ENCODE results near the gene ENKUR.

ENKUR gene

GRCh38 chr10:24953675-24954074 is 62.3 kb downstream of the ENKUR start:
- no peak for TF ChIP-seq CTCF (IDR thresholded peaks at IDR 0.05; ENCODE audit: low read depth, low read length)
- in situ Hi-C loops (cut with HindIII; ENCODE audit: low sequenced_read_pairs), result no loop called here
- no peak overlapping the region for H3K4me3 ChIP-seq (ENCODE audit: low read depth, low read length)
- DNase-seq (ENCODE audit: low read depth, low spot score), result no peak

- in situ Hi-C loops (cut with HindIII; ENCODE audit: low sequenced_read_pairs), result no loop called here
- peak overlapping the region; percentile 47 for H3K4me3 ChIP-seq (ENCODE audit: low read depth, low read length)
- DNase-seq (ENCODE audit: low read depth, low spot score), result no peak
- peak; percentile 27 for TF ChIP-seq CTCF (IDR thresholded peaks at IDR 0.05; ENCODE audit: low read depth, low read length)
Measured at GRCh38 chr10:24952707-24953645, 63.0 kb downstream of the ENKUR start.

- in situ Hi-C loops (cut with HindIII; ENCODE audit: low sequenced_read_pairs), result no loop called here
- peak within 1 kb of the TSS; percentile 47 for H3K4me3 ChIP-seq (ENCODE audit: low read depth, low read length)
- DNase-seq (ENCODE audit: low read depth, low spot score), result no peak
- peak; percentile 33 for TF ChIP-seq CTCF (IDR thresholded peaks at IDR 0.05; ENCODE audit: low read depth, low read length)
Measured at GRCh38 chr10:24952143-24952706, 63.7 kb downstream of the ENKUR start, which contains the start of gene PRTFDC1. PRTFDC1 (minus strand) TSS chr10:24952606; CDS start chr10:24952575, 31 bp downstream.

- in situ Hi-C loops (cut with HindIII; ENCODE audit: low sequenced_read_pairs), result no loop called here
- H3K4me3 ChIP-seq (ENCODE audit: low read depth, low read length), result peak overlapping the region; percentile 47
- no peak for DNase-seq (ENCODE audit: low read depth, low spot score)
- no peak for TF ChIP-seq CTCF (IDR thresholded peaks at IDR 0.05; ENCODE audit: low read depth, low read length)
Measured at GRCh38 chr10:24951201-24952142, 64.5 kb downstream of the ENKUR start.

GRCh38 chr10:24950439-24950838 is 65.5 kb downstream of the ENKUR start:
- no peak for TF ChIP-seq CTCF (IDR thresholded peaks at IDR 0.05; ENCODE audit: low read depth, low read length)
- no peak for DNase-seq (ENCODE audit: low read depth, low spot score)
- in situ Hi-C loops (cut with HindIII; ENCODE audit: low sequenced_read_pairs), result no loop called here

GRCh38 chr10:24949616-24950015 is 66.3 kb downstream of the ENKUR start:
- no peak for DNase-seq (ENCODE audit: low read depth, low spot score)
- no peak for TF ChIP-seq CTCF (IDR thresholded peaks at IDR 0.05; ENCODE audit: low read depth, low read length)
- no peak overlapping the region for H3K4me3 ChIP-seq (ENCODE audit: low read depth, low read length)
- in situ Hi-C loops (cut with HindIII; ENCODE audit: low sequenced_read_pairs), result no loop called here

More at GRCh38 chr10:24950439-24950838, 65.5 kb downstream of the ENKUR start:
- H3K4me3 ChIP-seq (ENCODE audit: low read depth, low read length), result no peak overlapping the region
